ENCODE measurements around the gene OSBPL9.
"Not testable (repeated sequence)": the region's sequence is repeated elsewhere in the genome, so short reads cannot be mapped to it uniquely, and the experiment has no call there.

The OSBPL9 gene

GRCh38 chr1:51669272-51669671 lies 52.4 kb downstream of the OSBPL9 start:
- no peak for DNase-seq

DNA sequence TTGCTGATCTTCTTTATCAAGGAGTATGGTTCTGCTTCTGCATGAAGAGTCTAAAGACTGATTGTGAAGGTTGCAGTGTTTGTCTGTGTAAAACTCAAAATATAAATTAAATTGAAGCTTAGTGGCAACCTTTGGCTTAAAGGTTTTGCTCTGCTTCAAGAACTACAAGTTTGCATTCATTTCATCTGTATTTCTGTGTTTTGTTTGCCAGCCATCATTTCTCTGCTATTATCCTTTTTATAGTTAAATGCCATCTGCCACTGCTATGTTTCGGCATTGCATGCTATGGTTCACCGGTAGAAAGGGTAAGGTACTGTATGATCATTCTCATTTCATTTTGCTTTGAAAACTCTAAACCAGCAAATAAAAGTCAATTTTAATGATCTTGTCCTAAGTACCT lies 52.9 kb downstream of the OSBPL9 start:
- DNase-seq: no peak

GRCh38 chr1:51671527-51672325 lies 54.8 kb downstream of the OSBPL9 start:
- no peak for DNase-seq

DNA sequence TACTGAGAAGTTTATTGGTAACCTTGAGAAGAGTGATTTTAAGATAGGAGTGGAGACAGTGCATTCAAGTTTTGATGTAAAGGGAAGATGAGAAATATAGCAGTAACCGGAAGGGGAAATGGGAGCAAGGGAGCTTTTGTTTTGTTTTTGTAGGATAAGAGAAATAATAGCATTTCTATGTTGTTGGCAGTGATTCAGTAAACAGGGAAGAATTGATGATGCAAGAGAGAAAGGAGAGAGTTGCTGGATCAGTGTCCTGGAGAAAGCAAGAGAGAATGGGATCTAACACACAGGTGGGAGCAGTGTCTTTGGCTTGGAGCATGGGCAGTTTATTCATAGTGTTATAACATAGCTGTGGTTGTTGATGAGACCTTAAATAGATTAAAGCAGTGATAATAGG lies 56.4 kb downstream of the OSBPL9 start:
- no peak for DNase-seq

DNA sequence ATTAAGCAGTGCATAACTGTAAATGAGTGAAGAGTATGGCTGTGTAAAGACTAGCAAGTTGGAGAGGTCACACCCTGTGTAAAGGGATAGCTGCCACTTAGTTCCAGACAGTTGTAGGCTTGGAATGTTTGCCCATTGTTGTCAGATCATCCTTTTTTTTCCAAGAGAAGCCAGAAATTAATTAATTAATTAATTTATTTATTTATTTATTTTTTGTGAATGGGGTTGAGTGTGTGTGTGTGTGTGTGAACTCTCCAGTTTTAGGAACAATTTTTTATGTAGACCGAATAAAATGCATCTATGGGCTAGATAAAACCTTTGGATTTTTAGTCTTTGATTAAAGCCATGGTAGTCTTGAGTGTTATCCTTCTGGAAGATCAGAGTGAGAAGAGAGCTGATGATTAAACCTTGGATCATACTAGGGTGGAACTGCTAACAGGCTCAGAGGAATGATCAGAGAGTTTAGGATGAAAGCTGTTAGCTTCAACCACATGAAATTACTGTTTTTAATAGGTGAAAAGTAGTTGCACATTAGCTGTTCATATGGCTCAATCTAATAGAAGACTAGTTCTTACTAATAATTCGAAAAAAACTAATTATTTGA lies 58.4 kb downstream of the OSBPL9 start:
- DNase-seq: no peak

GRCh38 chr1:51679435-51679834 lies 62.5 kb downstream of the OSBPL9 start:
- DNase-seq: no peak

DNA sequence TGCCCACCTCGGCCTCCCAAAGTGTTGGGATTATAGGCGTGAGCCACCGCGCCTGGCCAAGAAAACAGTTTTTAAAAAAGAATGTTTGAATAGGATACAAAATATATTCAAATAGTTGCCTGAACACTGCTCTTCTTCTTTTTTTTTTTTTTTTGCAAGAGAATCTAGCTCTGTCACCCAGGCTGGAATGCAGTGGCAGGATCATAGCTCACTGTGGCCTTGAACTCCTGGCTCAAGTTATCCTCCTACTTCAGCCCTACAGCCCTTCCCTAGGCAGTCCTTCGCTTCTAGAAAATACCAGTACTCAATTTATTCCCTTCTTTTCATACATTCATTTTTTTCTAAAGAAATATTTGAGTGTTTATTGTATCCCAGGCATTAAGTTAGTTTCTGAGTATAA lies 67.9 kb downstream of the OSBPL9 start:
- no peak for DNase-seq

- no peak for DNase-seq
Observed at GRCh38 chr1:51686450-51686849, 69.6 kb downstream of the OSBPL9 start.

GRCh38 chr1:51689075-51689440 lies 72.2 kb downstream of the OSBPL9 start:
- DNase-seq: no peak

- no peak for DNase-seq
Observed at GRCh38 chr1:51689643-51690042, 72.8 kb downstream of the OSBPL9 start.

- DNase-seq: peak; percentile 30 to 85
Observed at GRCh38 chr1:51690285-51690961, 73.5 kb downstream of the OSBPL9 start.

GRCh38 chr1:51691920-51692319 lies 75.0 kb downstream of the OSBPL9 start:
- DNase-seq: no peak

- no peak for DNase-seq
Observed at GRCh38 chr1:51693419-51694155, 76.7 kb downstream of the OSBPL9 start.

DNA sequence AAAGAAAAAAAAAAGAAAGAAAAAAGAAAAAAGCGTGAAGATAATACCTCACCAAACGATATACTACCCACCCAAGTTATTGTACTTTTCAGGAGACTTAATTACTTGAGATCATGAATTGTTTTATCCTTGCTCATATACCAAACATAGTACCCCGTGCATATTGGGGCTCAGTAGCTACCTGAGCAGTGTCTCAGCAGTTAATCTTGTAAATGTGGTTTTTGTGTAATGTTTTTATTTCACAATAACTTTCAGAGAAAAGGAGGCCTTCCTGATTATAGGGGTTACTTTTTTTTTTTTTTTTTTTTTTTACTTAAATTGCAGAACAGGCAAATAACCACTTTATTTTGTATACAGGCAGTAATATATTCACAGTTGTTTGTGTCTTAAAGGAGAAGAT lies 80.3 kb downstream of the OSBPL9 start:
- no peak for DNase-seq

- DNase-seq: no peak
Observed at GRCh38 chr1:51699391-51699790, 82.5 kb downstream of the OSBPL9 start.

DNA sequence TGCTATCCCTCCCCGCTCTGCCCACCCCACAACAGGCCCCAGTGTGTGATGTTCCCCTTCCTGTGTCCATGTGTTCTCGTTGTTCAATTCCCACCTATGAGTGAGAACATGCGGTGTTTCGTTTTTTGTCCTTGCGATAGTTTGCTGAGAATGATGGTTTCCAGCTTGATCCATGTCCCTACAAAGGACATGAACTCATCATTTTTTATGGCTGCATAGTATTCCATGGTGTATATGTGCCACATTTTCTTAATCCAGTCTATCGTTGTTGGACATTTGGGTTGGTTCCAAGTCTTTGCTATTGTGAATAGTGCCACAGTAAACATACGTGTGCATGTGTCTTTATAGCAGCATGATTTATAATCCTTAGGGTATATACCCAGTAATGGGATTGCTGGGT lies 84.9 kb downstream of the OSBPL9 start:
- not testable (repeated sequence) for DNase-seq

- not testable (repeated sequence) for DNase-seq
Observed at GRCh38 chr1:51702220-51702619, 85.3 kb downstream of the OSBPL9 start.

GRCh38 chr1:51705035-51705434 lies 88.1 kb downstream of the OSBPL9 start:
- DNase-seq: no peak

DNA sequence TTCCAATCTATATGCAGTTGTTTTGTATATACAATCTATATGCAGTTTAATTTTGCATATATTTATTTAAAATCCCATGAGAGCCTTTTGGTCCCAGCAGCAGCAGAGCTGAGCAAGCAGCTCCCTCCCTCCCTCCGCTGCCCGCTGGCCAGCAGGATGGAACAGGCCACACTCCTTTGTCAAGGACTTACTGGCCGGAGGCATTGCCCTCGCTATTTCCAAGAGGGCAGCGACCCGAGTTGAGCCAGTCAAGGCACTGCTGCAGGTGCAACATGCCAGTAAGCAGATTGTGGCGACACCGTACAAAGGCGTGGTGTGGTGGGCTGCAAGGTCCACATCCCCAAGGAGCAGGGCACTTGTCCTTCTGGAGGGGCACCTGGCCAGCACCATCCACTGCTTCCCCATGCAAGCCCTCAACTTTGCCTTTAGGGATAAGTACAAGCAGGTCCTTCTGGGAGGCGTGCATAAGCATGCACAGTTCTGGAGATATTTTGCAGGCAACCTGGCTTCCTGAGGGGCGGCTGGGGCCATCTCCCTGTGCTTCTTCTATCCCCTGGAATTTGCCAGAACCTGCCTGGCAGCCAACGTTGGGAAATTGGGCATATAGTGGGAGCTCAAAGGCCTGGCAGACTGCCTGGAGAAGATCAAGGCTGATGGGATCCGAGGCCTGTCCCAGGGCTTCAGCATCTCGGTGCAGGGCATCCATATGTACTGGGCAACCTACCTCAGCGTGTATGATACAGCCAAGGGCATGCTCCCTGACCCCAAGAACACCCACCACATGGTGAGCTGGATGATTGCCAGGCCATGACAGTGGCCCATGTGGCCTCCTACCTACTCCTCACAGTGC lies 92.2 kb downstream of the OSBPL9 start:
- no peak for DNase-seq

DNA sequence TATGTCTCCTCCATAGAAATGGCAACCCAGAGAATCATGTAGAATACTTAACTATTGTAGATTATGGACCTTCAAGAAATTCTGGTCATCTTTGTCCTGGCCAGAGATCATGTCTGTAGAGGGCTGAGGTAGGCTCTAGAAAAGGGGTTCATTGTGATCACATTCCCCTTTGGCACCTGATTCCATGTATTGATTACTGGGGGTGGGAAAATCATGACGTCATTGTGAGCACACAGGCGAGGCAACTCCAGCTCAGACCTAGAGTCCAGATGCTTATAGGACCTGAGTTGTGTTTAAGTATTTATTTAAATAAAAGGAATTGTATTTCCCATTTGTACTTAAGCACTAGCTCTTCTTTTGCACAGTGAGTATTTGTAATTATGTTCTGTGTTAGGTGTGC lies 93.1 kb downstream of the OSBPL9 start:
- DNase-seq: no peak

DNA sequence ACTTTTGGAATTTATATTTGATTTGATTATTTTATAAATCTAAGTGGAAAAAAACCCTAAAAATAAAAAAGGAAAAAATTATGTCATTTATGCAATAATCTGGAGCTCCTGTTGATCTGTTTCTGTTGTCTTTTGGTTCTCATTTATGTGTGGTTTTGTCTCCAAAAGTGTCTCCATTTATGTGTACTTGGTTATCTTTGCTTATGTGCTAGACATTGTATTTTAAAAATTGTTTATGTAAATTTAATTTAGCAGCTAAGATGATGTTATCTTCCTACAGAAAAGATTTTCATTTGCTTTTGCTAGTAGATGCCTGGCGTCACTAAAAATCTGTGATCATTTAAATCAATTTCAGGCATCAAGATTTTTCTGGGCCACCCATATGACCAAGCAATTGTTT lies 95.7 kb downstream of the OSBPL9 start:
- DNase-seq: no peak

DNA sequence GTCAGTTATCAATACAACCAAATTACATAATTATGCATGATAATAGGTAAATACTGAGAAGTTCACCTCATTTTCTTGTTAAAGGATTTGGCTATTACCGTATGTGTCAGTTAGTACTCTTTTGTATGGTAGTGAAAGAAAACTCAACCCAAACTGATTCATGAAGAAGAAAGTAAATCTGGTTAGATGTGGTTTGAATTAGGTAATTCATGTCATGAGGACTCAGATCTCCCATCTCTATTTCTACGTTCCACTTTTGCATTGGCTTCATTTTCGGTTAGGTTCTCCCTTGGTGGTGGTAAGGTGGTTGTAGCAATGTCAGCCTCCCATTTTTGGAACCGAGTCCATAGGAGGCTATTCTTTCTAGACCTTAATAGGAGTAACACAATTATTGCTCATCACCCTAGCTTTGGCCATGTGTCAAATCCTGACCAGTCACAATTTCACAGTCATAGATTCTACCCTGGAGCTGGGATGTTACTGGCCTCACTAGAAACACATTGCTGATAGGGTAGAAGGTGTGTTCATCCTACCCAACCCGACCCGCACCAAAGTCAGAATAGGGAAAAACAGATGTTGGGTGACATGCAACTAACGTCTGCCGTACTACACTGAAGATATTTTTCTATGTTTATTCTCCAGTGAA lies 97.6 kb downstream of the OSBPL9 start:
- DNase-seq: no peak

All from NCI-H1930 (cell line).